Activated T-cell treated with anti-CD3 and anti-CD28 coated beads, Interleukin-2, amount 50 U/mL, for 48 hours (primary cell): ENCODE results near the gene MRPS12.
"Not testable (repeated sequence)": the region's sequence is repeated elsewhere in the genome, so short reads cannot be mapped to it uniquely, and the experiment has no call there.

Source experiments
- DNase-seq, 2 experiments: peaks; one replicate each; pipeline ENCODE4 v3.0.0-alpha.2; 2020

Gene MRPS12

GRCh38 chr19:38912600-38913514 lies 17.9 kb upstream of the MRPS12 start:
- DNase-seq, result peak; percentile 31 to 36

DNA sequence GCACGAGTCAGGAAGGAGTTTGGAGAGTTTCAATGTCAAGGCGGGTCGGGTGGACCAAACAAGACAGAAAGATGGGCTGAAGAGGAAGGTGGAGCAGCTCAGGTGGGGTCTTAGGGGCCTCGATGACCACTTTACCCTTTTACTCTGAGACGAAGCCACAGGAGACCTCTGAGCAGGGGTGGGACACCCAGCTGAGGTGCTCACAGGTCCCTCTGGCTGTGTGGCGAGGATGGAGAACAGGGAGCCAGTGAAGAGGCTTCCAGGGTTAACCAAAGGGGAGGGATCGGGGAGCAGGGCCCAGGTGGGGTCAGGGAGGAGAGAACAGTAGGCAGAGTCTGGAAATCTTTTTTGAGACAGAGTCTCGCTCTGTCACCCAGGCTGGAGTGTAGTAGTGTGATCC lies 16.8 kb upstream of the MRPS12 start:
- no peak for DNase-seq

- DNase-seq, result no peak
Observed at GRCh38 chr19:38915329-38916321, 15.1 kb upstream of the MRPS12 start.

DNA sequence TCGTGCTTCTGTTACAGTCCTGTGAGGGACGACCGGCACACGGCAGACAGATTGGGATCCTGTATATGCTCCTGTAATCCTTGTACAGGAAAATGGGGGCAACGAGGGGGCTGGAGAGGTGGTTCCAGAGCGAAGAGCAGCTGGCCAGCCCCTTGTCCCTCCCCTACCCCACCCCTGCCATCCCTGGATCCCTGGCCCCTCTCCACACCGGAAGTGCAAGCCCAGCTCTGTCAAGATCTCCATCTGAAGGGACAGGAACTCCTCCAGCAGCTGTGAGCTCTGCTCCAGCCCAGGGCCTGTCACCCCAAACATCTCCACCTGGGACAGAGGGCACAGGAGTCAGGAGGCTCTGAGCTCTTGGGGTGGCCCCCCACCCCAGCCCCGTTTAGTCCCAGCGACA lies 13.2 kb upstream of the MRPS12 start:
- DNase-seq, result no peak

DNA sequence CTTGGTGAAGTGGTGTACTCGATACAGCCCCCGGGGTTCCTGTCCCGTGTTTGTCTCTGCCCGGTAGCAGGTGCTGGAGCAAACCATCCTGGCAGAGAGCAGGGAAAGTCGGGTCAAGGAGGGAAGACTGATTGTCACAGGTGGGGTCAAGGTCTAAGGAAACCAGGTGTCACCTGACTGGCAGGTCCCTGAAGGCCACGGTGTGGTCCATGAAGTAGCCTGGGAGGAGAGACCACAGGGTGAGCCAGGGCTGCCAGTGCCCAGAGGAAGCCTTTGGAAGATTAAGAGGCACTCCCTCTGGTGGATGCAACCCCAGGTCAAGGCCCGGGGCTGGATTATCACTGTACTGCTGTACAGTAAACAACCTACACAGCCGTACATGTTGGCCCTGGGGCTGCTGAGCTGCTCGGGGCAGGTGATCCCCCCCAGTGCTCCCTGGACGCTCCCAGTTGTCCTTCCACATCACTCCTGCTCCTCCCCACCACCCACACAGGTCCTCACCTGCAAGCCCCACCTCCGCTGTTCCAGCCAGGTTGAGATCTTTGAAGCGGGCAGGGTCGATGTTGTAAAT lies 12.7 kb upstream of the MRPS12 start:
- no peak for DNase-seq

DNA sequence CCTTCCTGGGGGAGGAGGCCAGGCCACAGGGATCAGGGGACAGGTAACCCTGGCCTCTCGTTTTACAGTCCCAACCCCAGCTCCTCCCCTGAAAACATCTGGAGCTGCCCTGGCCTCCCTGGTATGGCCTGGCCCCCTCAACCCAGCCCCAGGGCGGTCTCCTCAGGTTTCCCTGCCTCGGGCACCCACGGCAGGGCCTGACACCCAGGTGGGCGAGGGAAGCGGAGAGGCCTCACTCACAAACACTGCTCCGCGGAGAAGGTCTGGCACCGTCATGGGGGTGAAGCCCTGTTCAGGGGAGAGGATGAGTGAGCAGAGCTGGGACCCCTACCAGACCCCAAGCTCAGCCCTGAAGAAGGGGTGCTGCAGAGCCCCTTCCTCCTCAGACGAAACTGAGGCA lies 12.2 kb upstream of the MRPS12 start:
- no peak for DNase-seq

DNA sequence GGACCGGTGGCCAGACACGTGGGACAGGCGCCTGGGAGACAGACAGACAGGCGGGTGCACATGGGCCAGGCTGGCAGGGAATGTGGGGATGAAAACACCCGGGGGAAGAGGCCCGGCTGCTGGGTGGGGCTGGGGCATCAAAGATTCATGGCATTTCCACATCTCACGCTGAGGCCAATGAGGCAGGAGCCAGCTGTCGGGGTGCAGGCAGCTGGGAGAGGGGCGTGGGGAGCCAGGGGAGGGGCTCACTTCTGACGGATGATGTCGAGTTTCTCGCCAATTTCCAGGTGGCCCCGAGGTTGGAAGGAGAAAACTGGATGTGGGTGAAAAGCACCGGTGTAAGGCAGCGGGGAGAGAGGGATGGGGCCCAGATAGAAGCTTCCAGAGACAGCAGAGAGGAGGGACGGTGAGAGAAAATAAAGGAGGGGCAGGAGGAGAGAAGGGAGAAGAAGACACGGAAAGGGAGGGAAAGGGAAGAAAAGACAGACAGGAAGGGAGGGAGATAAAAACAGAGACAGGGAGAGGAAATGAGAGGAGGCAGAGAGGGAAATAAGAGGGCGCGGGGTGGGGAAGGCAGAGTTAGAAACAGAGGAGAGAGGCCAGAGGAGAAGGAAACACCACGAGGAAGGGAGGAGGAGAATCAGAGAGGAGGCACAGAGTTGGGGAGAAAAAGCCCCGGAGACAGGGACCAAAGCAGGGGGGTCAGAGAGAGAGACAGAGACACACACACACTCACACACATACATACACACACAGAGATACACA lies 10.7 kb upstream of the MRPS12 start:
- no peak for DNase-seq

DNA sequence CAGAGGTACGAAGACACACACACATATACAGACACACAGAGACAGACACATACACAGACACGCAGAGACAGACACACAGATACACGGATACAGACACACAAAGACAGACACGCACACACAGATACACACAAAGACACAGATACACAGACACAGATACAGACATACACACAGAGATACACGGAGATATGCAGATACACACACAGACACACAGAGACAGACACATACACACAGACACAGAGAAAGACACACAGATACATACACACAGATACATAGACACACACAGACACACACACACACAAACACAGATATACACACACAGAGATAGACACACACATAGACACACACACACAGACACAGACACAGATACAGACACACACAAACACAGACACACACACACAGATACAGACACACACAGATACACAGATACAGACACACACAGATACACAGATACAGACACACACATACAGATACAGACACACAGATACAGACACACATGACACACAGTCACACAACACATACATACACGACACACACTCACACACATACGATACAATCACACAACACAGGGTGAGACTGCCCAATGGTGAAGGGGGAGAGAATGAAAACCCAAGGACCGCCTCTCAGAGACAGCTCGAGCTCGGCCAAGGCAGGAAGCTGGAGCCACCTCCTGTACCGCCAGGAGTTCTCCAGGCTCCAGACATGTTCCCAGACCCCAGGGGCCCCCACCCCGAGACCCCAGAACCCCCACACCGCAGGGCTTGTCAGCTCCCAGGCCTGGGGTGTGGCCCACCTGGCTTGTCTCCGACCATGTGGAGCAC lies 9.9 kb upstream of the MRPS12 start:
- DNase-seq, result no peak

- DNase-seq, result no peak
Observed at GRCh38 chr19:38921420-38922274, 9.1 kb upstream of the MRPS12 start.

- no peak for DNase-seq
Observed at GRCh38 chr19:38922482-38922881, 8.3 kb upstream of the MRPS12 start.

GRCh38 chr19:38924388-38924787 lies 6.4 kb upstream of the MRPS12 start:
- no peak for DNase-seq

- no peak for DNase-seq
Observed at GRCh38 chr19:38928391-38929001, 2.2 kb upstream of the MRPS12 start.

DNA sequence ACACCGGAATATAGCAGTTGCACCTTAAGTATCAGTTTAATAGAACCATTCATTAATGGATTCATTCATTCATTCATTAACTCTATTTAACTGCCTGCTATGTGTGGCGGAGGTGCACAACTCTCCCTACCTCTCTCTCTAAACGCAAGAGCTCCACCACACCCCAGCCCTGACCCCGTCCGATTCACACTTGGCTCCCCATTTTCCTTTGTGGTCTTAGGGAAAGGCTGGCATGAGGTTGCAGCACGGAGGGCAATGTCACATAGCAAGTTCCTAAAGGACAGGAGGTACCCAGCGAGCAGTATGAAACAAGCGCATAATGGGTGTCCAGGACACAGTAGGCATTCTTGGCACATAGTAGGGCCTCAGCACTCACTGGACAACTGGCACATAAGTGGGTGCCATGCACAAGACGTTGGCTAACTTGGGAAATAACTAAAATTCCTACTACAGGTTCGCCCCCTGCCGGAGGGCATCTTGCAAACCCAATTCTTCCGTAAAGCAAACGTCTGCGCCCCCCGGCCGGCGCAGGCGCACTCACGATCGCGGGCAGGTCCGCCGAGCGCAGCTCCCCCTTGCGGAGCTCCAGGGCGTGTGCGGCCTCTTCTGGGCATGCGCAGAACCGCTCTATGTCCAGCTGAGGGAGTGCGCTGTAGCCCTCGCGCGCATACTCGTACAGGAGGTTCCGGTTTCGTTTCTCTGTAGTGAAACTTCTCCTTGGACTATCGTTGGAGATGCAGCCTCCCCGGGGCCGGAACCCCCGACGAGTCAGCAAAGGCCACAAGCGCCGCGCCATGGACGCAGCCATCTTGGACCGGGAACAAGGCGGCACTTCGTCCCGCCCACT lies 592 bp upstream of the MRPS12 start, which contains the start of gene SARS2:
TSS of gene SARS2 (minus strand) at position 835 of the 847 bp plus-strand sequence. CDS start at position 808, 27 bp downstream.
- peak; percentile 95 to 97 for DNase-seq

- no peak for DNase-seq
Observed at GRCh38 chr19:38931521-38931793, 713 bp downstream of the MRPS12 start.

DNA sequence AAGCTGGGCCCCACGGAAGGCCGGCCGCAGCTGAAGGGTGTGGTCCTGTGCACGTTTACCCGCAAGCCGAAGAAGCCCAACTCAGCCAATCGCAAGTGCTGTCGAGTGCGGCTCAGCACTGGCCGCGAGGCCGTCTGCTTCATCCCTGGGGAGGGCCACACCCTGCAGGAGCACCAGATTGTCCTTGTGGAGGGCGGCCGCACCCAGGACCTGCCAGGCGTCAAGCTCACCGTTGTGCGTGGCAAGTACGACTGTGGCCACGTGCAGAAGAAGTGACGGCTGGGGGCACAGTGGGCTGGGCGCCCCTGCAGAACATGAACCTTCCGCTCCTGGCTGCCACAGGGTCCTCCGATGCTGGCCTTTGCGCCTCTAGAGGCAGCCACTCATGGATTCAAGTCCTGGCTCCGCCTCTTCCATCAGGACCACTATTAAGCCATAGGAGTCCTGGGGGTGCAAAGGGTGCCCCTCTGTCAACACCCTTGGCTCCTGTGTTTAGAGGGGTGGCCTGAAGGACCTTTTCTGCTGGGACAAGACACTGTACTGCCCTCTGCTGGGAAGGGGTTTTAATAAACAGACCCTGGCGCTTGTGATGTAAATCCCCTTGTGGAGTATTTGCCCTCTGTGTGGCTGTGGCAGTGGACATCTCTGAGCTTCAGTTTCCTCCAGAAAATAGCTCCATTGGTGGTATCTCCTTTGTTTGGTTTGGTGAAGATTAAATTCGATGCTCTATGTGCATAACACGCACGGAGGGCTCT lies 1.9 kb downstream of the MRPS12 start:
- peak; percentile 44 to 59 for DNase-seq

- DNase-seq, result no peak
Observed at GRCh38 chr19:38933544-38933943, 2.8 kb downstream of the MRPS12 start.

- no peak for DNase-seq
Observed at GRCh38 chr19:38939957-38940356, 9.2 kb downstream of the MRPS12 start.

DNA sequence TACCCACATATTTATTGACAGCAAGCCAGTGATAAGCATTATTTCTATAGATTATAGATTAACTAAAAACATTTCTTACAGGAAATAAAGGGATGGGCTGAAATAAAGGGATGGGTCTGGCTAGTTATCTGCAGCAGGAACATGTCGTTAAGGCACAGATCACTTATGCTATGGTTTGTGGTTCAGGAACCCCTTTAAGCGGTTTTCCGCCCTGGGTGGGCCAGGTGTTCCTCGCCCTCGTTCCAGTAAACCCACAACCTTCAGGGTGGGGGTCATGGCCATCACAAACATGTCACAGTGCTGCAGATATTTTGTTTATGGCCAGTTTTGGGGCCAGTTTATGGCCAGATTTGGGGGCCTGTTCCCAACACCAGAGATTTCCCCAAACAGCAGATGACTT lies 10.7 kb downstream of the MRPS12 start:
- not testable (repeated sequence) for DNase-seq
